NCI-H1436 (cell line): Measurements from ENCODE around the gene MAP3K9.
"Not testable (repeated sequence)": the region's sequence is repeated elsewhere in the genome, so short reads cannot be mapped to it uniquely, and the experiment has no call there.

Source experiments
- DNase-seq: peaks from one replicate; lab custom pipeline; 2025; lab: John Stamatoyannopoulos, UW

MAP3K9 gene

DNA sequence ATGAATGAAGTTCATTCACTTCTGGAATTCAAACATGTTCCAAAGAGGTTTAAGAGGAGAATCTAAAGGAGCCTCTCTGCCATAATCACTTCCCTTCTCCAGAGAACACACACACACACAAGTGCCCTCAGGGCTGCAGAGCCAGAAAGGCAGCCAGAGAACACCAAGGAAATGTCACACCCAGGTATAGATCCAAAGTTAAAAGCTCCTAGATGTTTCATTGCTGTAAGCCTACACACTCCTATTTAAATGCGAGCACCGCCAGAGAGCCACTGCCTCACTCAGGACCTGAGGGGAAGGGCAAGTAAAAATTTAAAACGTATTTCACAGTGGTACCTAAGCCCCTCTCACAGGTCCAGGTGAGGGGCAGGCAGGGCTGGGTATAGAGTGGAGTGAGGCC lies 85.2 kb downstream of the MAP3K9 start:
- DNase-seq: no peak

DNA sequence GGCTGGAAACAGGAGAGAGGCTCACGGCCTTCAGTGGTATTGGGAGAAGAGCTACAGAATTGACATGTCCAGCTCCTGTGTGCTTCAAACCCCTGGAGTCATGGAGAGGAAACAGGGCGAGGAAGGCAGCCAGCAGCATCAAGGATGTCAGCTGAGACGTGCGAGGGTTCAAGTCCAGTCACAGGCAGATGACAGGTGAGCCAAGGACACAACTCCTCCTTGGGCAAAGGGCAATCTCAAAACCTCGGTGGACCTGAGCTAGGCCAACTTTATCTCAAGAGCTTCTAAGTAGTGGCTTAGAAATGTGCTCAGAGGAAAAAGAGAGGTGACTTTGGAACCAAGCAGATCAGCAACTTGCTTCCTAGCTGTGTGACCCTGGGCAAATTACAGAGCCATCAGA lies 86.0 kb downstream of the MAP3K9 start:
- DNase-seq: no peak

DNA sequence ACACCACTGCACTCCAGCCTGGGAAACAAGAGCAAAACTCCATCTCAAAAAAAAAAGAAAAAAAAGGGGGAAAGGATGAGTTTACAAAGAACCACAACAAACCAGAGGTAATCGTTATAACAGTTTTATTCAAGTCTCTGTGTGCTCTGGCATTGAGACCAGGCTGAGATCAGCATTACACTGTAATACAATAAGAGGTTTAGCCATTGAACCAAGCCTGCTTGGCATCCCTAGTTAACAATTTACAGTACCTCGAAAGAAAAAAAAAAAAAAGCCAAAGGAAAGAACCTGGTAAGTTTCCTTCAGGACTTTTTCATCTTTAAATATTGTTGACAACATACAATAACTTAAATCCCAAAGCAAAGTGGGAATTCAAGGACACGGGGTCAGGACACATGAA lies 86.9 kb downstream of the MAP3K9 start:
- DNase-seq: no peak

DNA sequence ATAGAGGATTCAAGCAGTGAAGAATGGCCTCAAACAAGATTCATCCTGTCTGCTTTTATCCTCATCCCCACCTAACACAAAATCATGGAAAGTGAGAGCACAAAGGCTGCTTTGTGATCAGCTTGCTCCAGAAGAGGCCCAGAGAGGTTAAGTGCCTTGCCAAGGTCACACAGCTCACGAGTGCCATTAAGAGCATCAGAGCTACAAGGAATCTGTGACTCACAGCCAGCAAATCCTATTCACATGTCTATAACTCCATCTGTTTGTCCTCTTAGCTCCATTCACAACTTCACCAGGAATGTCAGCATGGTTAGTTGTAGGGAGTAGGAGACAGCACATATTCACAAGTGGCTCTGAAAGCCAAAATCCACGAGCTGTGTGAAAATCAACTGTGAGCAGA lies 87.8 kb downstream of the MAP3K9 start:
- DNase-seq: no peak

DNA sequence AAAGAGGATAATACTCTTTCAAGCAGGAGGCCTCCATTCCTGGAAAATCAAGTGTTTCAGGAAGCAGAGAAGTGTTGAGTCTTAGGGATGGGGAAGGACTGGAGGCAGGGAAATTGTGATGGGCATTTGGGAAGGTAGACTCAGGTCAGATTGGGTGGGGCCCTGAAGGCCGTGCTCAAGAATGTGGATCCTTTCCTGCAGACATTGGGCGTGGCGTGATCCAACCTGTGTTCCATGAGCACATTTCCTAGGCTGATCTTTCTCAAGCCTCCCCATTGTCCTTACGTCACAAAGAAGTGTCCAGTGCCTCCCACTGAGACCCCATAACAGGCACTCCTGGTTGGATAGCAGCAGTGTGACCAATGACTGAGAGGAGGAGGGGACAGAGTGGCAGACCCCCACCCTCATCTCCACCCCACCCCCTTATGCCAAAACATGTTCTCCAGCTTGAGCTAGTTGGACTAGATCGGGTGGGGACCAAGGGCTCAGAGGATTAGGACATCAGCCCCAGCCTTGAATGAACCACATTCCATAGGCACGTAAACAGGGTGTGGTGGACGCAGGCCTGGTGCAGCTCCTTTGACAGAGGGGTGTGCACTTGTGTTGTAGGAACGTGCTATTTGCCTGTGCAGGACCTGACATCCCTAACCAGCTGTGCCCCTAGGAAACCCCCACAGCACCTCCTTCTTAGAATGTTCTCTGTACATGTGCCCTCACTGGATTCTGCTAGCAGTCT lies 90.8 kb downstream of the MAP3K9 start:
- no peak for DNase-seq

DNA sequence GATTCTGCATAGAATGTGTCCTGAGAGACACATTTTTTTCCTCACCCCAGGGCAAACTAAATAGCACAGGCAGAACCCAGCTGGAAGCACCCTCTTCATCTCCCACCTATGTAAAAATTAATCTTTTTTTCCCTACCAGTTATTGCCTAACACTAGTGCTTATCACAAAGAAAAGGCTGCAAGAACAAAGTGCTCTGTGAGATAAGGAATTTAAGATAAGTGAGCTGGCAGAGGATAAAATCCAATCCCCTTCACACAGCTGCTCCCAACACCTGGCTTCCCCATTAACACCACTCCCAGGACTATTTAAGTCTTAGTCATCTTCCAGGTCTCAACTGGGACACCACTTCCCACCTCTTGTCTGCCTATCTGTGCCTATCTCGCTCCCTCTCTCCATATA lies 92.4 kb downstream of the MAP3K9 start:
- no peak for DNase-seq

DNA sequence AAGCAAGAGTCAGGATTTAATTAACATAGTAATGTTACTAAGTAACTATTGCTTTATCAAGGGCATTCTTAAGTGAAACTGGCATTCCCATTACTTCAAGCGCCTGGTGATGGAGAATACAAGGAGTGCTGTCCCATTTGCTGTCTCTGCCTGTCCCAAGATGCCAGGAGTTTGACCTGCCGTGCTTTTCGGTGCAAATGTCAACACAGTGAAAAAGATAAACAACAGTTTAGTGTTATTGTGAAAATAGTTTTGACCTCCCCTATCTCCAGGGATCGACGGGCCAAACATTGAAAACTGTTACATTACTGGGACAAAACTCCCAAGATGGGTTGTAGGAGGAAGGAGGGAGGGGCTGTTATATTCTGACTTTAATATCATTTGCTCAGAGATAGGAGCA lies 92.8 kb downstream of the MAP3K9 start:
- DNase-seq: no peak

DNA sequence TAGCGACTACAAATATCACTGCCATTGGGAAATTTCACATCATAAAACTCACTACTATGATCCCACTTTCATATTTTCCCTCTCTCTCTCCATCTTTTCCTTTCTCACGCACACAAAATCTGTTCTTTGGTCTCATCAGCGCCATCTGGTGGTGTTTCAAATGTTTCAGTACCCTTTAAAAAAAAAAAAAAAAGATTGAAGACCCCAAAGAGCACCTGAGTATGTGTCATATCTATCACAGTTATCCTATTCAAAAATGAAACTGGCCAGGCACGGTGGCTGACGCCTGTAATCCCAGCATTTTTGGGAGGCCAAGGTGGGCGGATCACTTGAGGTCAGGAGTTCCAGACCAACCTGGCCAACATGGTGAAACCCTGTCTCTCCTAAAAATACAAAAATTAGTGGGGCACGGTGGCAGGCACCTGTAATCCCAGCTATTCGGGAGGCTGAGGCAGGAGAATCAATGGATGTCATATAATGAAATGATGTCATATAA lies 95.2 kb downstream of the MAP3K9 start:
- DNase-seq: peak; percentile 68

DNA sequence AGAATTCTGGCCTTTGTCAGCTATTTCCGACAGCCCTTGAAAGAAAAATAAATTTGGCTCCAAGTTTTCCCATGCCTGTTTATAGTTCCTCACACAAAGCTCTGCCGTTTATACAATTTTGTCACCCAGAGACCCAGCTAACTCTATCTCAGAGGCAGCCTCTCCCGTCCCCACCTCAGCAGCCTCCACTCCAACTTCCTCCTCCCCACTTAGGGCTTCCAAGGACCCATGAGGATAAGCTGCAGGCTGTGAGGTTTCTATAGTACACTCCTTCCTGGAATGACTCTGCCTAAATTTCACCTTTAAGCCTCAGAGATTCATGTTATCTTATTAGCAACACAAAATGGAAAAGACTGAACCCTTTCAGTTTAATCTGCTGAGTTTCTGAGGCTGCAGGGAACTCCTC lies 95.8 kb downstream of the MAP3K9 start:
- DNase-seq: no peak

DNA sequence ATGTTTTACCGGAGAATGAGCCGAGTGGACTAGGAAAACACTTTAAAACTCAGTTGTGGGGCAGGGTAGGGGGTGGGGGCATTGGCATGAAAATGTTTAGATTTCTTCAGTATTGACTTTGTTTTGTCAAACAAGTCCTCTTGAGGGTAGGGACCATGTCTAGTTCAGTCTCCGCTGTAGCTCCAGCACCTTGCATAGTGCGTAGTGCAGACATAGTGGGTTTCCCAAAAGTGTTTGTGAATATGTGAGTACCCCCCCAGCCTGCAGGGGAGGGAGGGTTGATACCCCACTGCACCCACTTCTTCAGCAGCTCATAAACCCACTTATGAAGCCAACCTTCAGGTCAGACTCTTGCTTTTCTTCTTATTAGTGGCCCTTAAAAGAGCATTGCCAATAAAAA lies 96.2 kb downstream of the MAP3K9 start:
- no peak for DNase-seq

DNA sequence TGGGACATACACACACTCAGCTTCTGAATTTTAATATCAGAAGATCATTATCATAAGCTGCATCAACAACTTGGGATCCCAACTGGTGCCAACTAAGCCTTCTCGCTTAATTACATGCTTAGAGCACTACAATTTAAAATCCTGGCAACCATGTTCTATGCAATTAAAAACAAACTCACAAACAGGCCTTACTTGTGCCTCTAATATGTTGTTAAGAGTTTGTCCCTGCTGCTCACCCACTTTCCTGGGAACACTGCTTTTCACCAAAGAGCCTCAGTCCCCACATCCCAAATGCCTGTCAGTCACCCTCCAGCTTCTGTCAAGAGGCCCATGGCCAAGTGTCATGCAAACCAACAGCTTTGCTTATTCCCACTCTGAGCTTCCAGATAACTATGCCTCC lies 97.9 kb downstream of the MAP3K9 start:
- DNase-seq: peak; percentile 11

DNA sequence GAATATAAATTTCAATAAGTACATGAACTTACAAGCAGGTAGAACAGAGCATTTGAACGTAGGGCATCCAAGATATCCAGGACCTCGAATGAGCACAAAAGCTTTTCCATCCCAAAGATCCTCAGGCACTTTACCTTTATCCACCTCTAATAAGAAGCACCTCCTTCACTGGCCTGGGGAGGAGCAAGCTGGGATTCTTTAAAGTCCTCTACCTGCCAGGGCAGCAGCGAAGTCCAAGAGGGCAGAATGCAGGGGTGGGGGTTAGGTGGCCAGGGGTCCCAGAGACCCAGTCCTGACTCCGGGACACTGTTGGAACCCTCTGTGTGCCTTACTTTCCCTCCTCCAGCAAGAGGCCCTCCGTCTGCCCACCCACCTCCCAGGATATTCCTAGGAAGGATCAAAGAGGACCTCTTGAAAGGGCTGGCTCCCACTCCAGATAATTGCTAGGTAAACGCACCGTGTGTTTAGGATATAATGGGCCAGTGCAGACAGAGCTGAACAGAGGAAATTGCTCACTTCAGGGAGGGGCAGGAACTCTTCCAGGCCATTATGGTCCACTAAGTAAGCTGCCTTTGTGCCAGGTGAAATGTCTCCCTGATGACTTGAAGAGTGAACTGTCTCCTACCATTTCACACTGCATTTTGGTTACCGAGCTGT lies 99.5 kb downstream of the MAP3K9 start:
- peak; percentile 83 for DNase-seq

DNA sequence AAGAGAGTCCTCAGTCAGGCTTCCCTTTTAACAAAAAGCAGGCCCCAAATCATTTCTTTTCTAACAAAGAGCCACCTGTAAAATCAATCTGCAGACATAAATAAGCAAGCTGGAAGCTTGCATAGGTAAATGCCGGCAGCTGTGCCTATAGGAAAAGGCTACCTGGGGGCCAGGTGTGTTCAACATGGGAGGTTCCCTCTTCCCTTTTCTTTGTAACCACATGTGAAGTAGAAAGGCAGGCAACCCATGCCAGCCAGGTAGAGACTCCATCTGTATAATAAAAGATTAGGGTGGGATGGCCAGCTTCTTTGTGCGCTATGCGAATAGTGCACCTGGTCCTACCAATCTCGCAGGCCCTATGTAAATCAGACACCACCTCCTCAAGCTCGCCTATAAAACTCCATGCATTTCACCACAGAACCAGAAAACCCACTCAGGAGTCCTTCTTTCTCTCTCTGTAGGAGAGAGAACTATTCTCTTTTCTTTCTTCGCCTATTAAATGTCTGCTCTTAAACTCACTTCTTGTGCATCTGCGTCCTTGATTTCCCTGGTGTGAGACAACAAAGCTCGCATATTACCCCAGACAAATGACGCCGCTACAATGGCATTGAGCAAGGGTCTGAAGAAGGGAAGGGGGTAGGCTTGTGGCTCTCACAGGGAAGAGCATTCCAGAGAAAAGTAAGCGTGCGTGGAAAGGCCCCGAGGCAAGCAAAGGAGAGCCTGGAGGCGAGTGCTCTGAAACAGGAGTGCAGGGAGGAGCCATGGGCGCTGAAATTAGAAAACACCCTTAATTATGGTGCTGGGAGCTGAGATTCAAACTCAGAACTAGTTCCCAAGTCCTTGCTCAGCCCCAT lies 100.4 kb downstream of the MAP3K9 start:
- peak; percentile 17 for DNase-seq

DNA sequence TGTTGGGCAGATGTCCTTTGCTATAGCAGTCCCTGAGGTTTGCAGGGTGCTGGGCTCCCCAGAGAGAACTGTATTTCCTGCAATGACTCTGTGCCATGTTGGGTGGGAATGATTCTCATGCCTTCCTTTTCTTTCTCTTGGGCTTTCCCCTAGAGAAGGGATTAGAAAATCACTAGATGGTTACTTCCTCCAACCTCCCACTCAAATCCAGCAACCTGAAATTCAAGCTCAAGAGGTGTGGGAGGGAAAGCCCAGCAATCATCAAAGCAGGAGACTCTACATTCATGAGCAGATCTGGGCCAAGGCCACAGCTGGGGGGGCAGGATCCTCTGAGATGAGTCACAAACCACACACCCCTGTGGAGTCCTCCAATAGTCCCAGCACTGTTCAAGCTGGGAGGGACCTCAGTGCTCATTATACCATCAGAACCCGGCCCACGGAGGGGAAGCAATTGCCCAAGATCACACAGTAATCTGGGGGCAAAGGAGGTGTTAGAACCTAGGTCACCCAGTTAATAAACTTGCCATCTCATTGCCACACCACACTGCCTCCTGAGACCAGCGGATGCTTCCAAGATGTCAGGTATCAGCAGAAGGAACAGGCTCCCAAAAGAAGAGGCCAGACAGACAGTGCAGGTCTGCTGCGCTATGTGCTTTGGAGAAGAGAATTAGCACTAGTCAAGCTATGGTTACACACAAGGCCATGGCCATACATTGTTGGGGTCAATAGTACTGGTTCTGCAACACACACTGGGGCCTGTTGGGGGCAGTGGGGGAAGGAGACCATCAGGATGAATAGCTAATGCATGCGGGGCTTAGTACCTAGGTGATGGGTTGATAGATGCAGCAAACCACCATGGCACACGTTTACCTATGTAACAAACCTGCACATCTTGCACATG lies 101.9 kb downstream of the MAP3K9 start:
- DNase-seq: no peak

DNA sequence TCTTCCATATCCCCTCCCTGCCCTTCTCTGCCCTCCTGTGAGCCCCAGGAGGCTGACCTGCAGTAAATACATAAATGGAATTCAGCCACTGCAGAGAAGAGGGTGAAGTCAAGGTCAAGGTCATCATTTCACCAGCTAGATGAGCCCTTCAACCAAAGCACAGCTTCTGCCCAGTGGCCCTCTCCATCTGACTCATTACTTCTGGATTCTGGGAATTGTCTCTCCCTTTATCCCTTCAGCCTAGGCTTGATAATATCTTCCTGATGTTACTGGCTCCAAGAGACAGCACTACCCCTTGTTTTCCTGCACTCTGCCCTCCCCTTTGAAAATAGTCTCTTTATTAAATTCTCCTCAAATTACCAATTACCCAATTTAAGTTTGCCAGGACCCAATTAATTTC lies 103.1 kb downstream of the MAP3K9 start:
- no peak for DNase-seq

DNA sequence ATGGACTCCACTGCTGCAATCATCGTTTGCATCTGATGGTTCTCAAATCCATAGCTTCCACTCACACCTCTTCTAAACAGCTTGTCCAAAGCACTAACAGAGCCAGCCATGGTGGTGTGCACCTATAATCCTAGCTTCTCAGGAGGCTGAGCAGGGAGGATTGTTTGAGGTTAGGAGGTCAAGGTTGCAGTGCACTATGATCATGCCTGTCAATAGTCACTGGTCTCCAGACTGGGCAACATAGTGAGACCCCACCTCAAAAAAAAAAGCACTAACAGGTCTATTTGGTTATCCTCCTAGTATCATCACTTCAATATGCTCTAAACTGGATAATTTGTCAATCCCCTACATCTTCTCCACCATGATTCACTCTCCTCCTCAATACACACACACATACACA lies 104.4 kb downstream of the MAP3K9 start:
- no peak for DNase-seq

DNA sequence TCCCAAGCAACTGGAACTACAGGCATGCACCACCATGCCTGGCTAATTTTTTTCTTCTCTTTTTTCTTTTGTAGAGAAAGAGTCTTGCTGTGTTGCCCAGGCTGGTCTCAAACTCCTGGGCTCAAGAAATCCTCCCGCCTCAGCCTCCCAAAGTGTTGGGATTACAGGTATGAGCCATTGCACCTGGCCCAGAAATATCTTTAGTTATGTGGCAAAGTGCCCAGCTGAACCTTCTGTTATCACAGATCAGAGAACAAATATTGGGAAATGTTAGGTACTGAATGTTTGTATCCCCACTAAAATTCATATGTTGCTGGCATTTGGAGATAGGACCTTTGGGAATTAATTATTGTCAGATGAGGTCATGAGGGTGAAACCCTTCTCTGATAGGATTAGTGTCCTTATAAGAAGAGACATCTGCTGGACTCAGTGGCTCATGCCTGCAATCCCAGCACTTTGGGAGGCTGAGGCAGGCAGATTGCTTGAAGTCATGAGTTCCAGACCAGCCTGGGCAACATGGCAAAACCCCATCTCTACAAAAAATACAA lies 105.6 kb downstream of the MAP3K9 start:
- not testable (repeated sequence) for DNase-seq

DNA sequence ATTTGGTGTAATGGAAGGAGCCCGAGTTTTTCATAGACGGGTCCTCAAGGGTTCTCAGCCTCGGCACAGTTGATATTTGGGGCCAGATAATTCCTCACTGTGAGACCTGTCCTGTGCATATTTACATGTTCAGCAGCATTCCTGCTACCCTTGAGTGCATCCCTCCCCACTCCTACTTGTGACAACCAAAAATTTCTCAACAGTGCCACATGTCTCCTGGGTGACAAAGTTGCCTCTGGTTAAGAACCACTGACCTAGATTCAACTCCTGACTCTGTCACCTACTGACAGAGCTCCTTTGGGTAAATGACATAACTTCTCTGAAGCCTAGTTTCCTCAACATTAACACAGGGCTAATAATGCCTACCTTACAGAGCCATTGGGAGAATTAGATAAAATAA lies 107.2 kb downstream of the MAP3K9 start:
- DNase-seq: no peak

DNA sequence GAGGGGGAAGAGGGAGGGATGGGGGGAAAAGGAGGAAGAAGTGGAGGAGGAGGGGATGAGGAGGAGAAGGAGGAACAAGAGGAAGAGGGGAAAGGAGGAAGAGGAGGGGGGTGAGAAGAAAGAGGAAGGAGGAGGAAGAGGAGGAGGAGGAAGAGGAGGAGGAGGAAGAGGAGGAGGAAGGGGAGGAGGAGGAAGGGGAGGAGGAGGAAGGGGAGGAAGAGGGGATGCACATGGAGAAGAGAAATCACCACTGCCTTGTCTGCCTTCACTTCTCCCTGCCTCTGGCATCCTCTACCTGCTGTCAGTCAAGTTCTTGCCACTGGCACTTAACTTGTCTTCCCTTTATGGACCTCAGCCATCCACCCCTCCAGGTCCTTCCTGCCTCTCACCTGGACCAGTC lies 107.7 kb downstream of the MAP3K9 start:
- DNase-seq: no peak

DNA sequence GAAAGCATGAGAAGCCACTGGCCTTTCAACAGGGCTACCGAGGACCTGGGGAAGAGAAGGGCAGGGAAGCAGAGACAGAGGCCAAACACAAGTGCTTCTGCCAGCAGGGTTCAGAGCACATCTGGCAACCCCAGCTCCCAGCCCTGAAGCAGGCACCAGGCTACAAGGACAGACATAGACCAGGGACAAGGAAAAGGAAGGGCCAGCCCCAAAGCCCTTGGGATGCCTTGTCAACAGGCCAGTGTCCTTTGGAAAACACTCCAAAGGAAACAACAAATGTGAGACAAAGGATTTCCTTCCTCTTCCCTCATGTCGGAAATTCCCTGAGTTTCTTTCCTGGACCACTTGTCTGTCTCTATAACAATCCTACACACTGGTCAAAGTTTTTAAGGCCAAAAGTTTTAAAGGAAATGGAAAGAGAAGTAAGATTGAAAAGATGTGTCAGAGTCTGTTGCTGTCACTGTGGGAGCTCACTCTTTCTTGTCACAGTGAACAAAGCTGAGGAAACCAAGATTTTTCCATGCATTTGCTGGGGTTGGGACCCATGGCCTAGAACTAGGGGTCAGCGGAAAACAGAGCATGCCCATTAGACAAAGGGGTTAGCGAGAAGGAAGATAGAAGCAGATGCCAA lies 108.2 kb downstream of the MAP3K9 start:
- DNase-seq: no peak

DNA sequence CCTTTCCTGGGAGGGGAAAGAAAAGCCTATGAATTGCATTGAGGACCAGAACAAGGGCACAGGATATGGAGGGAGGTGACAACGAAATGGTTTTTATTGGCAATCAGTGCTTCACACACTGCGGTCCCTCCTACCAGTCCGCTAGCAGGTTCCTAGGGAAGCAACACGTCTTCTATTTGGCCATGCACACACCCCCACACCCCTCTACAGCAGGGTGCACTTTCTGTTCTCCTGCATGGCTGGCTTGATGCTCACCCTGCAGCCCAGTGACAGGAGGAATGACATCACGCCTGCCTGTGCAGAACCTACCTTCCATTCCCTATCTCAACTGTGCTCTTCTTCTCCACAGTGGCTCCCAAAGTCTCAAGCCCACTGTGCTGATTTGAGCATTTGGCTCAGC lies 109.7 kb downstream of the MAP3K9 start:
- DNase-seq: no peak
